Stimulated activated CD8-positive, alpha-beta memory T cell treated with anti-CD3 and anti-CD28 coated beads, Interleukin-4, amount 100 ng/mL, for 48 hours (primary cell): Measurements from ENCODE around the gene PRPF40A.

Experiments
- DNase-seq: peaks from one replicate; pipeline ENCODE4 v3.0.0-alpha.2; 2020

The PRPF40A gene

GRCh38 chr2:152716805-152717227, 445 bp downstream of the PRPF40A start:
- DNase-seq, result peak; percentile 55

- DNase-seq, result peak; percentile 51
Measured at GRCh38 chr2:152715854-152716428, 1.3 kb downstream of the PRPF40A start.

GRCh38 chr2:152715112-152715511, 2.1 kb downstream of the PRPF40A start:
- DNase-seq, result no peak

GRCh38 chr2:152710713-152711112, 6.5 kb downstream of the PRPF40A start:
- no peak for DNase-seq

GRCh38 chr2:152708742-152709141, 8.5 kb downstream of the PRPF40A start:
- DNase-seq, result no peak

- DNase-seq, result no peak
Measured at GRCh38 chr2:152706477-152707021, 10.7 kb downstream of the PRPF40A start.

GRCh38 chr2:152701198-152701597, 16.1 kb downstream of the PRPF40A start:
- no peak for DNase-seq

GRCh38 chr2:152696476-152696875, 20.8 kb downstream of the PRPF40A start:
- DNase-seq, result no peak

- no peak for DNase-seq
Measured at GRCh38 chr2:152695763-152696162, 21.5 kb downstream of the PRPF40A start.

- DNase-seq, result peak; percentile 49
Measured at GRCh38 chr2:152694161-152694661, 23.1 kb downstream of the PRPF40A start.

- DNase-seq, result no peak
Measured at GRCh38 chr2:152693033-152693432, 24.2 kb downstream of the PRPF40A start.

GRCh38 chr2:152686321-152686720, 30.9 kb downstream of the PRPF40A start:
- DNase-seq, result no peak

- no peak for DNase-seq
Measured at GRCh38 chr2:152683400-152683799, 33.9 kb downstream of the PRPF40A start.

GRCh38 chr2:152682663-152683062, 34.6 kb downstream of the PRPF40A start:
- no peak for DNase-seq

- no peak for DNase-seq
Measured at GRCh38 chr2:152678808-152679207, 38.5 kb downstream of the PRPF40A start.

- no peak for DNase-seq
Measured at GRCh38 chr2:152676461-152676860, 40.8 kb downstream of the PRPF40A start.

GRCh38 chr2:152674334-152674733, 42.9 kb downstream of the PRPF40A start:
- no peak for DNase-seq

GRCh38 chr2:152664725-152665124, 52.5 kb downstream of the PRPF40A start:
- no peak for DNase-seq

GRCh38 chr2:152661076-152661475, 56.2 kb downstream of the PRPF40A start:
- no peak for DNase-seq

- no peak for DNase-seq
Measured at GRCh38 chr2:152658221-152658620, 59.0 kb downstream of the PRPF40A start.

GRCh38 chr2:152657043-152657442, 60.2 kb downstream of the PRPF40A start:
- DNase-seq, result no peak

GRCh38 chr2:152655880-152656279, 61.4 kb downstream of the PRPF40A start:
- DNase-seq, result no peak

- DNase-seq, result no peak
Measured at GRCh38 chr2:152651834-152652233, 65.4 kb downstream of the PRPF40A start.

- no peak for DNase-seq
Measured at GRCh38 chr2:152650768-152651371, 66.4 kb downstream of the PRPF40A start.

- DNase-seq, result no peak
Measured at GRCh38 chr2:152649997-152650396, 67.3 kb downstream of the PRPF40A start.
